Spleen (tissue), 11 donors: ENCODE data around the gene KCNIP2. TPM values are rescaled to one million over a fixed set of nuclear protein-coding genes. Genes with fewer than 3 reads are reported as not detected.

Experiments
- DNase-seq: peaks from one replicate; pipeline ENCODE4 v3.0.0-alpha.2; 2020
- H3K27ac ChIP-seq, 8 donors: fragments of 200-600 bp; sonication (generic) in 7 of 8; 1 replicate in 4 of 8; 2 replicates in 4 of 8; pipeline versions ENCODE4 v1.5.0 to v1.8.0; 2016 to 2021; ENCODE audit warnings: inconsistent platforms in 4 of 8, mild to moderate bottlenecking in 4 of 8, moderate library complexity in 1 of 8
- H3K27me3 ChIP-seq, 7 donors: fragments of 200-600 bp; sonication (generic) in 6 of 7; replicated peaks in 1 of 7; 1 replicate in 4 of 7; 2 replicates in 3 of 7; pipeline versions ENCODE4 v1.5.0 to v1.8.0; 2016 to 2021; ENCODE audit warnings: inconsistent platforms in 3 of 7, mild to moderate bottlenecking in 1 of 7
- H3K36me3 ChIP-seq, 6 donors: fragments of 200-600 bp; sonication (generic) in 5 of 6; 1 replicate in 4 of 6; 2 replicates in 2 of 6; pipeline versions ENCODE4 v1.5.0 to v1.8.0; 2016 to 2021; ENCODE audit warnings: inconsistent platforms in 2 of 6
- H3K4me1 ChIP-seq, 6 donors: fragments of 200-600 bp; sonication (generic) in 5 of 6; 1 replicate in 3 of 6; 2 replicates in 3 of 6; pipeline versions ENCODE4 v1.5.0 to v1.8.0; 2016 to 2021; ENCODE audit warnings: inconsistent platforms in 3 of 6
- H3K4me3 ChIP-seq, 8 donors: fragments of 200-600 bp; sonication (generic) in 7 of 8; 1 replicate in 4 of 8; 2 replicates in 4 of 8; pipeline versions ENCODE4 v1.5.0 to v1.8.0; 2016 to 2021; ENCODE audit warnings: inconsistent platforms in 4 of 8, mild to moderate bottlenecking in 4 of 8, moderate library complexity in 2 of 8
- H3K9me3 ChIP-seq, 8 donors: fragments of 200-600 bp; sonication (generic) in 7 of 8; 1 replicate in 4 of 8; 2 replicates in 4 of 8; pipeline versions ENCODE4 v1.5.0 to v1.8.0; 2016 to 2021; ENCODE audit warnings: inconsistent platforms in 4 of 8
- POLR2A ChIP-seq, 3 donors: fragments of 450-650 bp; IDR thresholded peaks; one replicate each; pipeline ENCODE4 v1.5.1; 2017; ENCODE audit warnings: antibody characterized with exemption in 3 of 3, mild to moderate bottlenecking in 1 of 3
- POLR2AphosphoS5 ChIP-seq, 3 donors: sonication (generic); formaldehyde crosslinking; IDR thresholded peaks; one replicate each; pipeline ENCODE4 v1.5.1; 2017; ENCODE audit warnings: antibody characterized with exemption in 3 of 3
- whole genome bisulfite sequencing, 5 donors: extraction: QIAGEN DNeasy Blood & Tissue Kit in 3 of 5; methylation state at CpG; one replicate each; pipeline versions ENCODE4 v1.1.5 to v1.1.7; 2013 to 2018; 5-methylcytosine and 5-hydroxymethylcytosine counted together
- intact Hi-C: fragments of 100-400 bp; cut with DNase I; formaldehyde crosslinking; loops from one replicate; pipeline ENCODE4 v1.15.0; 2023; ENCODE audit warnings: low total_unique reads
- polyA plus RNA-seq, 3 donors: library from polyadenylated mRNA; stranded (reverse); fragments of 200-250 nt; gene quantifications; one replicate each; pipeline ENCODE4 v1.2.1, GENCODE V29; 2013
- total RNA-seq, 7 donors: library from RNA; depleted of rRNA in 3 of 7; stranded (reverse); fragments of >200 nt in 3 of 7; fragmentation: NEBNext Ultra II Directional in 4 of 7; extraction: Animal tissue kit (Norgen Biotek cat#: 25700) in 4 of 7; gene quantifications; one replicate each; pipeline versions ENCODE4 v1.1.0 to v1.2.1, GENCODE V29; 2016 to 2021
- TF ChIP-seq, protein P1 (sequence below), 11 experiments: fragments of 200-600 bp in 7 of 11; fragments of 450-650 bp in 4 of 11; sonication (generic) in 4 of 11; IDR thresholded peaks in 8 of 11; conservative IDR thresholded peaks in 3 of 11; 1 replicate in 7 of 11; 2 replicates in 4 of 11; pipeline versions ENCODE4 v1.4.0 to v1.8.0; 2016 to 2021; ENCODE audit warnings: antibody characterized with exemption in 11 of 11, inconsistent platforms in 4 of 11, mild to moderate bottlenecking in 1 of 11
- donor health status: healthy with polysubstance abuse.
- donor health status: DM: no; HTN: no; CAD: no; lungs with moderate emphysema.
- donor health status: DM: no; HTN: no; CAD: no.
- donor health status: Bipolar disorder and iron deficiency.
- donor health status: healthy.
- donor health status: DM: no; HTN: no; CAD: no.
- donor health status: DM: yes; HTN: yes; CAD: no.

The KCNIP2 gene
- total and polyA plus RNA-seq, 10 donors: 1.00 to 8.6 (median 5.2) TPM

DNA sequence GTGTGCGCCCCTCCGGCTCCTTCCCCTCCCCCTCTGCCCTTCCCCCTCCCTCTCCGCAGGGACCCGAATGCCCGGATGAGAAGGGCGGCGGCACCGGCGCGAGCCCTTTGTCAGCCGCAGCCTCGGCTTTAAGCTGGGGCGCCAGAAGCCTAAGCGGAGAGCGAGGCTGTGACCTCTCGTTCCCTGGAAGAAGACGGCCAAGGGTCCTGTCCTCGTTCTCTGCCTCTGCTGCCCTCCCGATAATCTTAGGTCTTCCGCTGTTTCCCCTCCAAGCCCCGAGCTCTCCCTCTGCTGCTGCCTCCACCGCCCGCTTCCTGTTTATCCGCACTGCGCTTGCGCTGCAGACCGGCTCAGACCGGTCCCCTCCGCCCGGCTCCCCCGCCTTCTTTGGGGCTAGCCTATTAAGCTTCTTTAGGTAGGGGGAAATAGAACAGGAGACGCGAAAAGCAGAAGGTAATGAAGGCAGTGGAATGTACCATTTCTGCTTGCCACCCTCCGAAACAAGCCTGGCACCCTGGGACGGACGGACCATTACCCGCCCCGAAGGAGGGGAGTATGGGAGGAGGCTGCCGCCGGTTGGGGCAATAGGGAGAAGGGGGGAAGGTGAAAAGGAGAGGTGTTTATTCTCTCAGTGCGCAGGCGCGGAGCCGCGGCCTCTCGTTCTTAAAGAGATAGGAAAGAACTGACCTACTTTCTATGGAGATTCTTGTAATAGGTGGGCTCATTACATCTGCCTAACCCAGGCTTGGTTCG lies 25.3 kb downstream of the KCNIP2 start, which contains the start of gene OGA:
Gene OGA, minus strand, starts transcription at position 326 of the 753 bp plus-strand sequence. CDS start 422 bp downstream, outside the sequence.
- Histone ChIP-seq H3K4me3 (peak within 1 kb of the TSS; percentile 91 to 100 (median 99)), H3K36me3 (peaks cover 0 to 5% (median 0%) of the 10 kb centered on the region in 6 donors), H3K27ac (peak within 1 kb of the TSS; percentile 95 to 99 (median 97)), H3K27me3 (no peaks in the 10 kb centered on the region), H3K4me1 (peaks cover 15 to 56% (median 36%) of the 10 kb centered on the region in 6 donors), H3K9me3 (no peaks in the 10 kb centered on the region)
- peak; percentile 99 for TF ChIP-seq POLR2AphosphoS5 (IDR thresholded peaks at IDR 0.05)
- peak; percentile 70 to 96 (median 94) for TF ChIP-seq POLR2A (IDR thresholded peaks at IDR 0.05)
- TF ChIP-seq, protein P1, sequence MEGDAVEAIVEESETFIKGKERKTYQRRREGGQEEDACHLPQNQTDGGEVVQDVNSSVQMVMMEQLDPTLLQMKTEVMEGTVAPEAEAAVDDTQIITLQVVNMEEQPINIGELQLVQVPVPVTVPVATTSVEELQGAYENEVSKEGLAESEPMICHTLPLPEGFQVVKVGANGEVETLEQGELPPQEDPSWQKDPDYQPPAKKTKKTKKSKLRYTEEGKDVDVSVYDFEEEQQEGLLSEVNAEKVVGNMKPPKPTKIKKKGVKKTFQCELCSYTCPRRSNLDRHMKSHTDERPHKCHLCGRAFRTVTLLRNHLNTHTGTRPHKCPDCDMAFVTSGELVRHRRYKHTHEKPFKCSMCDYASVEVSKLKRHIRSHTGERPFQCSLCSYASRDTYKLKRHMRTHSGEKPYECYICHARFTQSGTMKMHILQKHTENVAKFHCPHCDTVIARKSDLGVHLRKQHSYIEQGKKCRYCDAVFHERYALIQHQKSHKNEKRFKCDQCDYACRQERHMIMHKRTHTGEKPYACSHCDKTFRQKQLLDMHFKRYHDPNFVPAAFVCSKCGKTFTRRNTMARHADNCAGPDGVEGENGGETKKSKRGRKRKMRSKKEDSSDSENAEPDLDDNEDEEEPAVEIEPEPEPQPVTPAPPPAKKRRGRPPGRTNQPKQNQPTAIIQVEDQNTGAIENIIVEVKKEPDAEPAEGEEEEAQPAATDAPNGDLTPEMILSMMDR (IDR thresholded peaks at IDR 0.05 in 8 of 11, conservative IDR thresholded peaks at IDR 0.05 in 3 of 11): peak in 2 of 11 experiments; percentile 16 to 18
- DNase-seq: peak; percentile 99
- 1% methylated on average over 29 to 47 of the region's 47 CpGs for whole genome bisulfite sequencing, 5 donors
- intact Hi-C loops: no loop called here

DNA sequence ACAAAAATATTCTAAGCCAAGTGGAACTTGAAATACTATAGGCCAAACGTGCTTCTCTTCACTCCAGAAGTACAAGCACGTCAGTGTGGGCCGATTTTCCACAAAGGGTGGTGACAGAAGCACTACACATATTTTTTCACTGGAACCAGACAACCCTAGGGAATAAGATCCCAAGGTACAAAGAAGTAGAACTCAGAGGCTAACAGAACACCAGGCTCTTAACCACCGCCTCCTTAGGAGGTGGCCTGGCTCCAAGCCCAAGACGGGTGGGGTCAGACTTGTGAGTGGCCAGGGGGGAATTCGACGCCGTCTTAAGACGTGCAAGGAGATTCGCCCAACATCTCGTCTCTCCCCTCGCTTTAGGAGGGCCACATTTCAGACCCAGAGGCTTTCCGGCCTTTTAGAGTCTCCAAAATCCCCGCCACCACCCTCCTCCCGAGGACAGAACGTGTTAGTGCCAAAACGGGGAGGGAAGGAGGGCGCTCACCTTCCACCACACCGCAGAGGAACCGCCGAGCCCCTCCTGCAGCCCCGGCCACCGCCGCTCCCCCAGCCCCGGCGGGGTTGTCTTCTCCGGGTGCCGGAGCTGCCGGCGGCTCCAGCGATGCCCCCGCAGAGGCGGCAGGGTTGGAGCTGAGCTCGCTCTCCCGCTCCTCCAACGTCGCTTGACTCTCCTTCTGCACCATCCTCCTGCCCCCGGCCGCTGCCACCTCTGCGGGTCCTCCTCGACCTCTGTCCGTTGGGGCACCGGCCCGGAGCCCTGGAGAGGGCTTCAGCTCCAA lies 26.1 kb downstream of the KCNIP2 start:
- peak; percentile 93 for DNase-seq

DNA sequence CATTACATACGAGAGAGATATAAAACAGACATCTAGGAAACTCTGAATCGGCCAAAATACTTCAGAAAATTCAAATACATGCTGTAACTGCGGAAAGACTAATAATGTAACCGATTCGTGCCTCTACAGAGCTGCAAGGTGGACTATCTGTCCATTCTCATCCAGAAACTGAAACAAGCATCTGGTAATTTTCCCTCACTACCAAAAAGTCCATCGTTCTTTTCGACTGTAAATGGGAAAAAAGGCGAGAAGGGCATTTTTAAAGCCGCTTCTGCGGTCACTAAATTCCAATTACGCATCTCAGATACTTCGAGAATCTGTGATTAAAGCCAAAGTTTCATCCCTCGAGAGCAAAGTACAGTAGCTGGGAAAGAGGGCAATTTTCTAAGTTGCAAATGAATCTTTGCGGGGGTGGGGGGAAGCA lies 26.7 kb downstream of the KCNIP2 start:
- Histone ChIP-seq H3K4me3 (peak overlapping the region; percentile 91 to 100 (median 99)), H3K4me1 (peaks cover 23 to 69% (median 50%) of the 10 kb centered on the region in 6 donors), H3K27ac (peak overlapping the region; percentile 95 to 99 (median 97)), H3K27me3 (no peaks in the 10 kb centered on the region), H3K36me3 (peaks cover 5 to 19% (median 12%) of the 10 kb centered on the region in 6 donors), H3K9me3 (no peaks in the 10 kb centered on the region)
- no peak for TF ChIP-seq POLR2A (IDR thresholded peaks at IDR 0.05)
- TF ChIP-seq, protein P1 (IDR thresholded peaks at IDR 0.05 in 8 of 11, conservative IDR thresholded peaks at IDR 0.05 in 3 of 11): no peak
- no peak for TF ChIP-seq POLR2AphosphoS5 (IDR thresholded peaks at IDR 0.05)
- intact Hi-C loops: no loop called here
- no peak for DNase-seq
- 0 to 2% (median 1%) methylated on average over 14 of the region's 14 CpGs for whole genome bisulfite sequencing, 5 donors

More for the DNA sequence above, 26.1 kb downstream of the KCNIP2 start:
- Histone ChIP-seq H3K9me3 (no peaks in the 10 kb centered on the region), H3K27me3 (no peaks in the 10 kb centered on the region), H3K27ac (peak overlapping the region; percentile 95 to 99 (median 97)), H3K4me1 (peaks cover 19 to 63% (median 44%) of the 10 kb centered on the region in 6 donors), H3K36me3 (peaks cover 0 to 13% (median 6%) of the 10 kb centered on the region in 6 donors), H3K4me3 (peak overlapping the region; percentile 91 to 100 (median 99))
- TF ChIP-seq, protein P1 (IDR thresholded peaks at IDR 0.05 in 8 of 11, conservative IDR thresholded peaks at IDR 0.05 in 3 of 11): no peak
- TF ChIP-seq POLR2AphosphoS5 (IDR thresholded peaks at IDR 0.05): peak in 2 of 3 donors; percentile 20 to 42
- WGBS, 5 donors: 0 to 1% (median 0%) methylated on average over 30 to 44 of the region's 44 CpGs
- intact Hi-C loops: no loop called here
